Osteoblast (primary cell): ENCODE data around the gene FRK. TPM values are rescaled to one million over a fixed set of nuclear protein-coding genes. Genes with fewer than 3 reads are reported as not detected.

ENCODE experiments used
- DNase-seq: peaks from one replicate; pipeline ENCODE4 v3.0.0; 2011; ENCODE audit warnings: low spot score, mixed read lengths; ENCODE audit not compliant: insufficient read length; ENCODE audit errors: missing footprints
- H2AFZ ChIP-seq: 2 replicates; pipeline ENCODE4 v1.6.0; 2011; ENCODE audit warnings: mild to moderate bottlenecking, low read length
- H3K27ac ChIP-seq: 2 replicates; pipeline ENCODE4 v1.5.1; 2011; ENCODE audit warnings: mild to moderate bottlenecking, low read depth, low read length, moderate library complexity
- H3K27me3 ChIP-seq: 2 replicates; pipeline ENCODE4 v1.6.0; 2012; ENCODE audit warnings: mild to moderate bottlenecking, control low read depth, inconsistent platforms, low read length, moderate library complexity; ENCODE audit not compliant: insufficient read depth
- H3K36me3 ChIP-seq: 2 replicates; pipeline ENCODE4 v1.5.1; 2011; ENCODE audit warnings: mild to moderate bottlenecking, low read length, control low read depth, moderate library complexity; ENCODE audit not compliant: insufficient read depth
- H3K4me1 ChIP-seq: 2 replicates; pipeline ENCODE4 v1.5.1; 2011; ENCODE audit warnings: mild to moderate bottlenecking, low read length, control low read depth, moderate library complexity; ENCODE audit not compliant: insufficient read depth
- H3K4me2 ChIP-seq: 2 replicates; pipeline ENCODE4 v1.6.0; 2011; ENCODE audit warnings: mild to moderate bottlenecking, low read length; ENCODE audit not compliant: insufficient read depth
- H3K4me3 ChIP-seq: fragments of 200-600 bp; sonication (generic); 3 replicates; pipeline ENCODE4 v1.5.1; 2012; ENCODE audit warnings: mild to moderate bottlenecking, low read length, inconsistent platforms; ENCODE audit not compliant: insufficient read depth
- H3K79me2 ChIP-seq: 2 replicates; pipeline ENCODE4 v1.6.0; 2012; ENCODE audit warnings: mild to moderate bottlenecking, low read length, control low read depth, inconsistent platforms; ENCODE audit not compliant: insufficient read depth
- H3K9me3 ChIP-seq: 2 replicates; pipeline ENCODE4 v1.5.1; 2011; ENCODE audit warnings: low read depth, low read length, control low read depth
- H4K20me1 ChIP-seq: 2 replicates; pipeline ENCODE4 v1.6.0; 2012; ENCODE audit warnings: mild to moderate bottlenecking, low read length, control low read depth; ENCODE audit not compliant: insufficient read depth
- CTCF ChIP-seq: IDR thresholded peaks from 2 replicates; pipeline ENCODE4 v1.5.1; 2011; ENCODE audit warnings: mild to moderate bottlenecking, low read depth, low read length, moderate library complexity; ENCODE audit errors: extremely low read depth
- total RNA-seq: library from RNA; depleted of rRNA; stranded (reverse); fragments of >200 nt; gene quantifications from 2 replicates; pipeline ENCODE4 v1.2.3, GENCODE V29; 2012

Gene FRK
- total RNA-seq, 1 donor, result 1.1 TPM

GRCh38 chr6:115885636-115886366 lies 174.9 kb downstream of the FRK start:
- Histone ChIP-seq H4K20me1 (no peaks in the 10 kb centered on the region), H3K9me3 (no peaks in the 10 kb centered on the region), H3K4me3 (no peak overlapping the region), H3K79me2 (no peaks in the 10 kb centered on the region), H3K4me1 (no peaks in the 10 kb centered on the region), H3K36me3 (no peaks in the 10 kb centered on the region), H3K4me2 (no peak overlapping the region), H2AFZ (no peak overlapping the region), H3K27me3 (no peaks in the 10 kb centered on the region), H3K27ac (no peak overlapping the region)
- no peak for DNase-seq
- TF ChIP-seq CTCF, result no peak

GRCh38 chr6:115882771-115883170 lies 177.9 kb downstream of the FRK start:
- Histone ChIP-seq H3K9me3 (no peaks in the 10 kb centered on the region), H3K4me2 (no peak overlapping the region), H3K36me3 (no peaks in the 10 kb centered on the region), H3K4me3 (no peak overlapping the region), H3K79me2 (no peaks in the 10 kb centered on the region), H4K20me1 (no peaks in the 10 kb centered on the region), H2AFZ (no peak overlapping the region), H3K4me1 (no peaks in the 10 kb centered on the region), H3K27ac (no peak overlapping the region), H3K27me3 (no peaks in the 10 kb centered on the region)
- no peak for DNase-seq
- no peak for TF ChIP-seq CTCF

GRCh38 chr6:115882174-115882573 lies 178.5 kb downstream of the FRK start:
- H3K9me3 ChIP-seq, result no peaks in the 10 kb centered on the region
- DNase-seq, result no peak

More at GRCh38 chr6:115882174-115882573, 178.5 kb downstream of the FRK start:
- Histone ChIP-seq H2AFZ (no peak overlapping the region), H3K4me3 (no peak overlapping the region), H3K4me2 (no peak overlapping the region), H3K79me2 (no peaks in the 10 kb centered on the region), H3K27ac (no peak overlapping the region), H3K36me3 (no peaks in the 10 kb centered on the region), H4K20me1 (no peaks in the 10 kb centered on the region), H3K4me1 (no peaks in the 10 kb centered on the region), H3K27me3 (no peaks in the 10 kb centered on the region)
- no peak for TF ChIP-seq CTCF

Other genes with a start within 250 kb of the FRK start
- 7.2 and 13.6 TPM in 2 replicates for gene NT5DC1, start 40.0 kb upstream of the FRK start, total RNA-seq
- 36.2 and 83.7 TPM in 2 replicates for gene COL10A1, start 65.2 kb upstream of the FRK start, total RNA-seq
- gene TSPYL4, start 193.2 kb upstream of the FRK start, total RNA-seq, result 23.9 and 24.6 TPM in 2 replicates
- 89.4 and 91.6 TPM in 2 replicates for gene TSPYL1, start 219.0 kb upstream of the FRK start, total RNA-seq